Mesenchymal stem cell (in vitro differentiated cells and primary cell): ENCODE measurements around the gene SHOC1.

Source experiments
- DNase-seq: peaks from one replicate; pipeline ENCODE4 v3.0.0-alpha.2; 2013
- H2AFZ ChIP-seq: one replicate; pipeline ENCODE4 v1.6.1; 2013; ENCODE audit warnings: low read depth, mild to moderate bottlenecking, control low read depth, inconsistent platforms, low read length, moderate library complexity
- H2AK5ac ChIP-seq: 2 replicates; pipeline ENCODE4 v1.6.1; 2013; ENCODE audit warnings: low read length, moderate library complexity, mild to moderate bottlenecking, inconsistent platforms; ENCODE audit not compliant: severe bottlenecking
- H2BK120ac ChIP-seq: one replicate; pipeline ENCODE4 v1.6.1; 2013; ENCODE audit warnings: low read depth, mild to moderate bottlenecking, inconsistent platforms, low read length, moderate library complexity
- H2BK12ac ChIP-seq, 2 experiments: one replicate each; pipeline ENCODE4 v1.6.1; 2013; ENCODE audit warnings: inconsistent platforms in 2 of 2, low read length in 2 of 2, mild to moderate bottlenecking in 2 of 2, moderate library complexity in 2 of 2, control low read depth in 1 of 2
- H2BK15ac ChIP-seq: one replicate; pipeline ENCODE4 v1.6.1; 2013; ENCODE audit warnings: mild to moderate bottlenecking, low read depth, inconsistent platforms; ENCODE audit not compliant: poor library complexity, severe bottlenecking
- H2BK5ac ChIP-seq: 2 replicates; pipeline ENCODE4 v1.6.1; 2013; ENCODE audit warnings: low read depth, mild to moderate bottlenecking, low read length, control low read depth, inconsistent platforms; ENCODE audit not compliant: poor library complexity, severe bottlenecking
- H3K14ac ChIP-seq, 2 experiments: one replicate each; pipeline ENCODE4 v1.6.1; 2013; ENCODE audit warnings: inconsistent platforms in 2 of 2, low read length in 2 of 2, control low read depth in 1 of 2, mild to moderate bottlenecking in 1 of 2, moderate library complexity in 1 of 2
- H3K18ac ChIP-seq, 2 experiments: one replicate each; pipeline ENCODE4 v1.6.1; 2013; ENCODE audit warnings: inconsistent platforms in 2 of 2, low read length in 2 of 2, control low read depth in 1 of 2, low read depth in 1 of 2, mild to moderate bottlenecking in 1 of 2
- H3K23ac ChIP-seq, 2 experiments: one replicate each; pipeline ENCODE4 v1.6.1; 2013; ENCODE audit warnings: inconsistent platforms in 2 of 2, low read length in 2 of 2, mild to moderate bottlenecking in 2 of 2, moderate library complexity in 2 of 2, control low read depth in 1 of 2
- H3K27ac ChIP-seq: 2 replicates; pipeline ENCODE4 v1.5.1; 2013; ENCODE audit warnings: mild to moderate bottlenecking, moderate library complexity, low read length, control low read depth, inconsistent platforms; ENCODE audit not compliant: poor library complexity, severe bottlenecking
- H3K27me3 ChIP-seq, 2 experiments: 2 replicates each; pipeline versions ENCODE4 v1.6.1 to v1.7.0; 2013; ENCODE audit warnings: low read length in 2 of 2, mild to moderate bottlenecking in 2 of 2, moderate library complexity in 2 of 2, control low read depth in 1 of 2, inconsistent platforms in 1 of 2; ENCODE audit not compliant: control insufficient read depth in 1 of 2, insufficient read depth in 1 of 2
- H3K36me3 ChIP-seq, 2 experiments: 2 replicates each; pipeline versions ENCODE4 v1.6.1 to v1.7.0; 2013; ENCODE audit warnings: low read length in 2 of 2, control low read depth in 1 of 2, inconsistent platforms in 1 of 2, low read depth in 1 of 2, mild to moderate bottlenecking in 1 of 2; ENCODE audit not compliant: insufficient read depth in 2 of 2, control insufficient read depth in 1 of 2
- H3K4ac ChIP-seq, 2 experiments: one replicate each; pipeline ENCODE4 v1.6.1; 2013; ENCODE audit warnings: inconsistent platforms in 2 of 2, low read length in 2 of 2, mild to moderate bottlenecking in 2 of 2, moderate library complexity in 2 of 2, control low read depth in 1 of 2, low read depth in 1 of 2
- H3K4me1 ChIP-seq: 2 replicates; pipeline ENCODE4 v1.6.1; 2013; ENCODE audit warnings: low read depth, low read length, control low read depth; ENCODE audit not compliant: control insufficient read depth, insufficient read depth
- H3K4me2 ChIP-seq: 2 replicates; pipeline ENCODE4 v1.6.1; 2013; ENCODE audit warnings: low read length, mild to moderate bottlenecking, inconsistent platforms; ENCODE audit not compliant: poor library complexity, severe bottlenecking
- H3K4me3 ChIP-seq, 2 experiments: 2 replicates each; pipeline versions ENCODE4 v1.5.1 to v1.7.0; 2013; ENCODE audit warnings: low read length in 2 of 2, mild to moderate bottlenecking in 2 of 2, control low read depth in 1 of 2, low read depth in 1 of 2; ENCODE audit not compliant: insufficient read depth in 1 of 2
- H3K79me1 ChIP-seq: replicated peaks from 2 replicates; pipeline ENCODE4 v1.6.1; 2013; ENCODE audit warnings: mild to moderate bottlenecking, control low read depth, low read length, inconsistent platforms; ENCODE audit not compliant: poor library complexity, severe bottlenecking
- H3K9ac ChIP-seq: 2 replicates; pipeline ENCODE4 v1.7.0; 2013; ENCODE audit warnings: mild to moderate bottlenecking, low read length, moderate library complexity
- H3K9me3 ChIP-seq: 2 replicates; pipeline ENCODE4 v1.7.0; 2013; ENCODE audit warnings: mild to moderate bottlenecking, low read length; ENCODE audit not compliant: control insufficient read depth
- H4K8ac ChIP-seq: one replicate; pipeline ENCODE4 v1.6.1; 2013; ENCODE audit warnings: inconsistent platforms, mild to moderate bottlenecking, low read length, moderate library complexity
- H4K91ac ChIP-seq: one replicate; pipeline ENCODE4 v1.6.1; 2013; ENCODE audit warnings: mild to moderate bottlenecking, low read length, inconsistent platforms
- WGBS: methylation state at CpG from one replicate; pipeline ENCODE4 v1.1.7; 2013; ENCODE audit warnings: mixed read lengths; 5-methylcytosine and 5-hydroxymethylcytosine counted together

Gene SHOC1

GRCh38 chr9:111803924-111804323 is 9.2 kb upstream of the SHOC1 start:
- WGBS, result 79% methylated on average over 2 of the region's 3 CpGs
- Histone ChIP-seq H2AK5ac (no peak overlapping the region), H3K4me3 (no peak overlapping the region), H4K91ac (no peak overlapping the region), H2BK15ac (no peak overlapping the region), H3K4me1 (no peaks in the 10 kb centered on the region), H3K9ac (no peak overlapping the region), H3K79me1 (peaks cover 2% of the 10 kb centered on the region), H2BK5ac (no peak overlapping the region), H3K27me3 (no peaks in the 10 kb centered on the region), H2BK120ac (no peak overlapping the region), H3K4ac (no peak overlapping the region), H3K27ac (no peak overlapping the region), H3K9me3 (no peaks in the 10 kb centered on the region), H3K14ac (no peak overlapping the region), H2BK12ac (no peak overlapping the region), H3K23ac (no peak overlapping the region), H4K8ac (no peak overlapping the region), H2AFZ (no peak overlapping the region), H3K36me3 (peaks cover 0 to 3% of the 10 kb centered on the region in 2 experiments), H3K18ac (no peak overlapping the region), H3K4me2 (no peak overlapping the region)
- no peak for DNase-seq

- H3K4me2 ChIP-seq, result no peak overlapping the region
- H2AFZ ChIP-seq, result no peak overlapping the region
- H3K23ac ChIP-seq, result no peak overlapping the region
- no peak overlapping the region for H3K18ac ChIP-seq
- no peak overlapping the region for H2BK5ac ChIP-seq
- H4K8ac ChIP-seq, result no peak overlapping the region
- no peak overlapping the region for H2AK5ac ChIP-seq
- no CpG with 5 or more reads among the region's 1 CpG for WGBS
- no peak overlapping the region for H3K4ac ChIP-seq
- H3K14ac ChIP-seq, result no peak overlapping the region
- DNase-seq, result no peak
- H2BK12ac ChIP-seq, result no peak overlapping the region
- no peaks in the 10 kb centered on the region for H3K27me3 ChIP-seq
- no peaks in the 10 kb centered on the region for H3K4me1 ChIP-seq
- no peaks in the 10 kb centered on the region for H3K9me3 ChIP-seq
- H4K91ac ChIP-seq, result no peak overlapping the region
- no peak overlapping the region for H3K4me3 ChIP-seq
- H3K36me3 ChIP-seq, result peaks cover 0 to 4% of the 10 kb centered on the region in 2 experiments
- H3K79me1 ChIP-seq, result peaks cover 2% of the 10 kb centered on the region
- H2BK120ac ChIP-seq, result no peak overlapping the region
- H3K9ac ChIP-seq, result no peak overlapping the region
- H3K27ac ChIP-seq, result no peak overlapping the region
- no peak overlapping the region for H2BK15ac ChIP-seq
These were observed 5.3 kb upstream of the SHOC1 start for GRCh38 chr9:111799915-111800526.

GRCh38 chr9:111799506-111799905 is 4.8 kb upstream of the SHOC1 start:
- no peaks in the 10 kb centered on the region for H3K9me3 ChIP-seq
- DNase-seq, result no peak
- H3K4me3 ChIP-seq, result no peak overlapping the region
- H3K9ac ChIP-seq, result no peak overlapping the region
- no peak overlapping the region for H3K27ac ChIP-seq
- H4K91ac ChIP-seq, result no peak overlapping the region
- no peak overlapping the region for H2BK120ac ChIP-seq
- H3K4me2 ChIP-seq, result no peak overlapping the region
- no peaks in the 10 kb centered on the region for H3K4me1 ChIP-seq
- no peaks in the 10 kb centered on the region for H3K27me3 ChIP-seq
- H3K79me1 ChIP-seq, result peaks cover 2% of the 10 kb centered on the region
- H2AK5ac ChIP-seq, result no peak overlapping the region
- H2AFZ ChIP-seq, result no peak overlapping the region
- H3K18ac ChIP-seq, result no peak overlapping the region
- H2BK15ac ChIP-seq, result no peak overlapping the region
- peaks cover 0 to 9% of the 10 kb centered on the region in 2 experiments for H3K36me3 ChIP-seq
- no peak overlapping the region for H3K4ac ChIP-seq
- no peak overlapping the region for H4K8ac ChIP-seq
- H2BK5ac ChIP-seq, result no peak overlapping the region
- no peak overlapping the region for H2BK12ac ChIP-seq
- no peak overlapping the region for H3K14ac ChIP-seq
- H3K23ac ChIP-seq, result no peak overlapping the region

- Histone ChIP-seq H3K27me3 (no peaks in the 10 kb centered on the region), H3K4me2 (no peak overlapping the region), H3K14ac (no peak overlapping the region), H2AK5ac (no peak overlapping the region), H2BK5ac (no peak overlapping the region), H3K36me3 (peaks cover 0 to 9% of the 10 kb centered on the region in 2 experiments), H4K8ac (no peak overlapping the region), H2BK12ac (no peak overlapping the region), H3K4me1 (no peaks in the 10 kb centered on the region), H3K4me3 (no peak overlapping the region), H3K23ac (no peak overlapping the region), H3K9me3 (no peaks in the 10 kb centered on the region), H3K18ac (no peak overlapping the region), H4K91ac (no peak overlapping the region), H3K9ac (peak overlapping the region; percentile 50), H2BK120ac (no peak overlapping the region), H3K4ac (no peak overlapping the region), H3K27ac (no peak overlapping the region), H3K79me1 (peaks cover 2% of the 10 kb centered on the region), H2AFZ (no peak overlapping the region), H2BK15ac (no peak overlapping the region)
- peak; percentile 77 for DNase-seq
These were observed 4.0 kb upstream of the SHOC1 start for GRCh38 chr9:111798786-111799185.
